Stimulated activated memory B cell treated with anti-CD40 and anti-IgM and Interleukin-4, amounts not matched to agents 10 μg/mL and 1 μg/mL and 100 μg/mL, for 72 hours (primary cell): ENCODE data around the gene MTHFSD.

Experiments used
- ATAC-seq: fragments of 150-1000 bp; cut with Tn5 transposase; 2 replicates; pipeline ENCODE4 v1.10.0; 2021
- H3K27ac Mint-ChIP-seq: one replicate; pipeline ENCODE4 v1.8.0; 2022; ENCODE audit warnings: mild to moderate bottlenecking, mixed read lengths
- H3K27me3 Mint-ChIP-seq: one replicate; pipeline ENCODE4 v1.8.0; 2022; ENCODE audit warnings: mixed read lengths
- H3K36me3 Mint-ChIP-seq: one replicate; pipeline ENCODE4 v1.8.0; 2022; ENCODE audit warnings: mixed read lengths
- H3K4me1 Mint-ChIP-seq: one replicate; pipeline ENCODE4 v1.8.0; 2022; ENCODE audit warnings: mixed read lengths
- H3K4me3 Mint-ChIP-seq: one replicate; pipeline ENCODE4 v1.8.0; 2022; ENCODE audit warnings: mild to moderate bottlenecking, moderate library complexity, mixed read lengths
- H3K9me3 Mint-ChIP-seq: one replicate; pipeline ENCODE4 v1.8.0; 2022; ENCODE audit warnings: mixed read lengths

The MTHFSD gene

DNA sequence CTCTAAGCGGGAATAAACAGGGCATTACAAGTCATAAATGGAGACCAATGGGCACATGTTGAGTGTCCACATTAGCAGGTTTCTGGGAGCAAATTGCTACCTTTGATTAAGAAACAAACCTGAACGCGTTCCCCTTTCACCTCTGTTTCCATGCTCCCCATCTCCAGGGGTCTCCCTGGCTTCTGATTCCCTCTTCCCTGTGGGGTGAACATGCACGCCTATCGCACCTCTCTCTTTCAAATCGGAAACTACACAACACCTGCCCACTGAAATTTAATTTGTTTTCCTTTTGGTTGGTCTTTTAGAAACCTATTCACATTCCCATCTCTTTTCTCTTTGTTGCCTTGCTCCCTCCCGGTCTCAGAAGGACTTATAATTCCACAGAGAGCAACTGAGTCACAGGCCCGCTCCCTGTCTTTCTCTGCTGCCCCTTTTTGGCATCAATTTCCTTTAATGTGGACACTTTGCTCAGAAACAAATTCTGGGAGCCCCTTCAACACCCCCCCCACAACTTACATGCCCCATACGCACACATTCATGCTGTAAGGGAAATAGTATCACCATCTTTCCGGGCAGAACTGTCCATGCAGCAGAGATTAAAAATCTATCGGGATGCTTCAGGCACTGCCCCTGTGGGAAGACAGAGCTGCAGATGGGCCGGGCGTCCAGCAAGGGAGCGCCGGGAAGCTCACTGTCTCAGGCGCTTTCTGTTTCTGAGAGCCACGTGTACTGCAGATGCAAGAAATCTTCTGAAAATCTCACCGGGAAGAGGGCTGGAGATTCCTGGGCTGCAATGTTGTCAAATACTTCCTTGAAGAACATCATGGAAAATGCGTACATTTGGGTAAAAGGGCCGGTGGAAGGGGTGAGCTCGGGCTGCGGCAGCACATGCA is 51.9 kb downstream of the MTHFSD start:
- ATAC-seq, result no peak
- no peaks in the 10 kb centered on the region for H3K36me3 Mint-ChIP-seq
- H3K9me3 Mint-ChIP-seq, result no peaks in the 10 kb centered on the region
- H3K4me1 Mint-ChIP-seq, result peaks cover 29% of the 10 kb centered on the region
- no peak overlapping the region for H3K27ac Mint-ChIP-seq
- H3K4me3 Mint-ChIP-seq, result no peak overlapping the region
- H3K27me3 Mint-ChIP-seq, result peaks cover 96% of the 10 kb centered on the region

GRCh38 chr16:86501989-86502855 is 52.8 kb downstream of the MTHFSD start:
- no peak overlapping the region for H3K27ac Mint-ChIP-seq
- peaks cover 21% of the 10 kb centered on the region for H3K4me1 Mint-ChIP-seq
- peaks cover 87% of the 10 kb centered on the region for H3K27me3 Mint-ChIP-seq
- ATAC-seq, result no peak
- no peak overlapping the region for H3K4me3 Mint-ChIP-seq
- no peaks in the 10 kb centered on the region for H3K9me3 Mint-ChIP-seq
- no peaks in the 10 kb centered on the region for H3K36me3 Mint-ChIP-seq

DNA sequence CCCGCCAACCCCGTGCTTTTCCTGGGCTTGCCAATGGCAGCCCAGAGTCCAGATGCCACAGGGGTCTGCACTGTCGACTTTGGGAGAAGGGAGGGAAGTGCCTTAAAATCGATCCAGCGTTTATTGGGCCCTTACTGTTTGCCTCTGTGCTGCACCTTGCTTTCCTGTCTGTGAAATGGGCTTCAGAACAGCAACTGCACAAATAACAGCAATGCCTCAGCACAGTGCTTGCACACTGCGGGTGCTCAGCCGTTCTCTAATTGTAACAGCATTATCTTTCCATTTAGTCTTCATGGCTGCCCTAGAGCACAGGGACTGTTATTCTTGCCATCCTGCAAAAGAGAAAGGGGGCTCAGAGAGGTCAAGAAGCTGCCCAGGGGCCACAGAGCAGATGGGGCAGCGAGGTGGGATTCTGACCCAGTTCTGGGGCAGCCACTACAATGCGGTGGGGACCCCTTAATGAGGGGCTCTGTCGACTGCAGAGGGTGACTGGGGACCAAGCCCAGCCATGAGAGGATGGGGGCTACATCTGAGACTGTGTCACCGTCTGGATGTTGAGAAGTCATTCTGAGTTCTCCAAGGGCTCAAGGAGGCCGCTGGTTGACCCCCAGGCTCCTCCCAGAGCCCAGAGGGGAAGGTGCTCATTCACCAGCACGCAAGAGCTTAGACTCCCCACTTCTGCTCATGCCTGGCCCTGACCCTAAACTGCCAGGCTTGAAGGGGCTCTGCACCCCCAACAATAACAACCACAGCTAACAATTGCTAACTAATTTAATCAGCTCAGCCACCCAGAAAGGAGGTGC is 54.1 kb downstream of the MTHFSD start:
- peaks cover 86% of the 10 kb centered on the region for H3K27me3 Mint-ChIP-seq
- H3K27ac Mint-ChIP-seq, result no peak overlapping the region
- no peak for ATAC-seq

GRCh38 chr16:86499889-86500707 is 54.9 kb downstream of the MTHFSD start:
- no peaks in the 10 kb centered on the region for H3K36me3 Mint-ChIP-seq
- H3K4me3 Mint-ChIP-seq, result no peak overlapping the region
- no peak overlapping the region for H3K27ac Mint-ChIP-seq
- H3K27me3 Mint-ChIP-seq, result peaks cover 86% of the 10 kb centered on the region
- H3K9me3 Mint-ChIP-seq, result no peaks in the 10 kb centered on the region
- ATAC-seq, result no peak
- H3K4me1 Mint-ChIP-seq, result peaks cover 4% of the 10 kb centered on the region

More for the DNA sequence above, 54.1 kb downstream of the MTHFSD start:
- Mint-ChIP-seq H3K36me3 (no peaks in the 10 kb centered on the region), H3K9me3 (no peaks in the 10 kb centered on the region), H3K4me1 (peaks cover 10% of the 10 kb centered on the region), H3K4me3 (no peak overlapping the region)

GRCh38 chr16:86499440-86499786 is 55.6 kb downstream of the MTHFSD start:
- no peak overlapping the region for H3K27ac Mint-ChIP-seq
- no peaks in the 10 kb centered on the region for H3K36me3 Mint-ChIP-seq
- ATAC-seq, result no peak
- H3K4me3 Mint-ChIP-seq, result no peak overlapping the region
- H3K4me1 Mint-ChIP-seq, result no peaks in the 10 kb centered on the region
- H3K9me3 Mint-ChIP-seq, result no peaks in the 10 kb centered on the region
- peaks cover 85% of the 10 kb centered on the region for H3K27me3 Mint-ChIP-seq

DNA sequence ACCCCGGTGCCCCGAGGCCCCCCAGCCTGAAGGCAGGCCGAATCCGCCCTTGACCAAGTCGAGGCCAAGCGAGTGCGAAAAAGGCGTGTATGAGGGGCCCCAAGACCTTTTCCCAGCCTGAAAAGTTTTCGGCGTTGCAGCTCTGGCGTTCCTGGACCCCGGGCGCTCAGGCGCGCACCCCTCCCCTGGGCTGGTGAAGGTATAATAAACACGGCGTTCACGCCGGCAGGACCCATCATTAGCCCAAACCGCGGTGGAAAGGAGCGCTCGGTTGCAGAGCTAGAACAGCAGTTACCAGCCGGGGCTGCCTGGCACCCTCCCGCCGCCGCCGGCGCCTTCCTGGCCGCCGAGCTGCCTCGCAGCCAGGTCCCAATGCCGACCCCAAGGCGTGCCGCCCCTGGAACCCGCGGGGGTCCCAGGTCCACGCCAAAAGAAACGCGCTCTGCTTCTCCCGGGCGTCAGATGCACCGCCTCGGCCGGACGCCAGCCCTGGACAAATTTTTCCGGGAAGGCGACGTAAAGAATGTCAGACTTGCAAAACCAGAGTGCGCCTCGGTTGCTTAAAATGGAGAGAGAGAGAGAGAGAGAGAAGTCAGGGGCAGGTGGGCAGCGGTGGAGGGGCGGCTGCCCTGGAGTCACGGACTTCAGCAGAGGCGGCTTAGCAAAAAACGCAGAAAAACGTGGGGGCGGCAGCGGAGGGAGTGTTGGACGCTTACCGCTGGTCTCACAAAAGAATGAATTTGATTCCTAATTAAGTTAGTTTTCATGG is 56.2 kb downstream of the MTHFSD start:
- no peak for ATAC-seq
- H3K4me3 Mint-ChIP-seq, result no peak overlapping the region
- no peaks in the 10 kb centered on the region for H3K36me3 Mint-ChIP-seq
- peaks cover 85% of the 10 kb centered on the region for H3K27me3 Mint-ChIP-seq
- H3K4me1 Mint-ChIP-seq, result no peaks in the 10 kb centered on the region
- no peak overlapping the region for H3K27ac Mint-ChIP-seq
- no peaks in the 10 kb centered on the region for H3K9me3 Mint-ChIP-seq

DNA sequence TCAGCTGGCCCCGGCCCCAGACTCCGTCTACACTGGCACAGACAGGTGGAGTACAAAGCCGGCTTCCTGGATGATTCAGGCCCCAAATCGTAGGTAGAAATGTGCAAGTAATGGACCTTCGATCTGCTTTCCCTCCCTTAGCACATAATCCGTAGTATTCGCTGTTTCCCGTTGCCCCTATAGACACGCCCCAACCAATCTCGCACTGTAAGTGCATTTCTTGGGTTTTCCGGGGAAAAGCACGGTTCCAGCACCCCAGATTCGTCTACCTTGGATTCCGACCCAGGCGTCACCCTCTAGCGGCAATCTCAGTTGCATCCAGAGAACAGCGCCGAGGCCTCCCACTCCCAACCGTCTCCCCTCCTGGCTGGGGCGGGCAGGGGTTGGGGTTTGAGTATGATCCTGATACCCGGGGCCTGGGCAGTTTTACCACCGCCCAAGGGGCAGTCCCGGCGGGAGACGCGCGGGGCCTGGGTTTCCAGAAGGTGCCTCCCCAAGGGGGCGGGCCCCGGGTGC is 56.8 kb downstream of the MTHFSD start:
- Mint-ChIP-seq H3K36me3 (no peaks in the 10 kb centered on the region), H3K27ac (no peak overlapping the region), H3K4me3 (no peak overlapping the region), H3K27me3 (peaks cover 85% of the 10 kb centered on the region), H3K9me3 (no peaks in the 10 kb centered on the region), H3K4me1 (no peaks in the 10 kb centered on the region)
- no peak for ATAC-seq

- H3K4me3 Mint-ChIP-seq, result no peak overlapping the region
- H3K36me3 Mint-ChIP-seq, result no peaks in the 10 kb centered on the region
- no peaks in the 10 kb centered on the region for H3K9me3 Mint-ChIP-seq
- no peak for ATAC-seq
- no peak overlapping the region for H3K27ac Mint-ChIP-seq
- H3K27me3 Mint-ChIP-seq, result peaks cover 85% of the 10 kb centered on the region
- no peaks in the 10 kb centered on the region for H3K4me1 Mint-ChIP-seq
Observed at GRCh38 chr16:86497551-86498021, 57.4 kb downstream of the MTHFSD start.

- H3K27me3 Mint-ChIP-seq, result peaks cover 85% of the 10 kb centered on the region
- no peaks in the 10 kb centered on the region for H3K9me3 Mint-ChIP-seq
- ATAC-seq, result no peak
- no peaks in the 10 kb centered on the region for H3K36me3 Mint-ChIP-seq
- no peak overlapping the region for H3K27ac Mint-ChIP-seq
- no peak overlapping the region for H3K4me3 Mint-ChIP-seq
- H3K4me1 Mint-ChIP-seq, result no peaks in the 10 kb centered on the region
Observed at GRCh38 chr16:86496929-86497461, 58.0 kb downstream of the MTHFSD start.

- H3K9me3 Mint-ChIP-seq, result no peaks in the 10 kb centered on the region
- H3K27ac Mint-ChIP-seq, result no peak overlapping the region
- H3K4me3 Mint-ChIP-seq, result no peak overlapping the region
- H3K4me1 Mint-ChIP-seq, result no peaks in the 10 kb centered on the region
- peaks cover 85% of the 10 kb centered on the region for H3K27me3 Mint-ChIP-seq
- ATAC-seq, result no peak
- H3K36me3 Mint-ChIP-seq, result no peaks in the 10 kb centered on the region
Observed at GRCh38 chr16:86496262-86496928, 58.6 kb downstream of the MTHFSD start.

GRCh38 chr16:86495756-86496261 is 59.2 kb downstream of the MTHFSD start:
- Mint-ChIP-seq H3K4me3 (no peak overlapping the region), H3K4me1 (no peaks in the 10 kb centered on the region), H3K9me3 (no peaks in the 10 kb centered on the region), H3K27me3 (peaks cover 84% of the 10 kb centered on the region), H3K36me3 (no peaks in the 10 kb centered on the region), H3K27ac (no peak overlapping the region)
- no peak for ATAC-seq

DNA sequence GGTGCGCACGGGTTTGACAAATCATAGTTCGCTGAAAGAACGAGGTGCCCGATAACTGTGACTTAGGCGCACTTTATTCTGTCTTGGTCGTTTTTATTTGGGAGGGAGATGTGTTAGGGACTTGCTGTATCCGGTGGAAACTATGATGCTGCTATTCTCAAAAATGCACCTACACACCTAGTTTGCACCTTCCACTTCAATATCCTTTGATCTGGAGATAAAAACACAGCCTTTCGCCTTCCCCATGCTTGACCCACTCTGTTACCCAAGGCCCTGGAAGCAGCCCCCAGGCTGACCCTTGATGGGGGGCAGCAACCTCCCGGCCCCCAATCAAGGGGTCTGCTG is 59.7 kb downstream of the MTHFSD start:
- Mint-ChIP-seq H3K27ac (no peak overlapping the region), H3K4me1 (no peaks in the 10 kb centered on the region), H3K9me3 (no peaks in the 10 kb centered on the region), H3K27me3 (peaks cover 84% of the 10 kb centered on the region), H3K4me3 (no peak overlapping the region), H3K36me3 (no peaks in the 10 kb centered on the region)
- ATAC-seq, result no peak
